ENCODE results near the gene ENG. TPM values are rescaled to one million over a fixed set of nuclear protein-coding genes. Genes with fewer than 3 reads are reported as not detected.
A peak's percentile ranks its signal among the peaks of the same experiment; 100 is the strongest.

The ENG gene
- total and polyA plus RNA-seq, 10 donors = 29.2 to 334 (median 222) TPM

- TF ChIP-seq POLR2A (IDR thresholded peaks at IDR 0.05) (no peak), CTCF (IDR thresholded peaks at IDR 0.05 in 8 of 11, conservative IDR thresholded peaks at IDR 0.05 in 3 of 11) (no peak), POLR2AphosphoS5 (IDR thresholded peaks at IDR 0.05) (peak in 1 of 3 donors; percentile 31)
- no peaks in the 10 kb centered on the region for H3K27me3 ChIP-seq (replicated peaks in 1 of 7)
- no peak overlapping the region for H3K4me3 ChIP-seq
- peaks cover 6 to 72% (median 59%) of the 10 kb centered on the region in 6 donors for H3K36me3 ChIP-seq
- H3K27ac ChIP-seq = peak overlapping the region in 6 of 8 donors; percentile 13 to 96 (median 53)
- peaks cover 26 to 100% (median 83%) of the 10 kb centered on the region in 6 donors for H3K4me1 ChIP-seq
- no peak for DNase-seq
- H3K9me3 ChIP-seq = no peaks in the 10 kb centered on the region
- WGBS, 5 donors = 67 to 83% (median 71%) methylated on average over 7 of the region's 7 CpGs
- intact Hi-C loops (cut with DNase I; ENCODE audit: low total_unique reads) = loop anchor here (10.0 kb wide), 1 partner anchor 72 kb away; no protein-coding TSS in a partner anchor
Observed at GRCh38 chr9:127792417-127793031, 61.9 kb downstream of the ENG start.

GRCh38 chr9:127791085-127791484, 63.4 kb downstream of the ENG start:
- peak overlapping the region in 5 of 8 donors; percentile 53 to 96 (median 76) for H3K27ac ChIP-seq
- no peak for TF ChIP-seq POLR2A (IDR thresholded peaks at IDR 0.05)
- TF ChIP-seq CTCF (IDR thresholded peaks at IDR 0.05 in 8 of 11, conservative IDR thresholded peaks at IDR 0.05 in 3 of 11) = no peak
- no peak for TF ChIP-seq POLR2AphosphoS5 (IDR thresholded peaks at IDR 0.05)
- peaks cover 22 to 99% (median 80%) of the 10 kb centered on the region in 6 donors for H3K4me1 ChIP-seq
- DNase-seq = no peak
- H3K4me3 ChIP-seq = no peak overlapping the region
- peaks cover 6 to 81% (median 65%) of the 10 kb centered on the region in 6 donors for H3K36me3 ChIP-seq
- H3K9me3 ChIP-seq = no peaks in the 10 kb centered on the region
- no peaks in the 10 kb centered on the region for H3K27me3 ChIP-seq (replicated peaks in 1 of 7)
- WGBS, 5 donors = 86 to 95% (median 90%) methylated on average over 4 of the region's 4 CpGs
- intact Hi-C loops (cut with DNase I; ENCODE audit: low total_unique reads) = loop anchor here (10.0 kb wide), 1 partner anchor 74 kb away; no protein-coding TSS in a partner anchor

GRCh38 chr9:127790094-127790855, 64.2 kb downstream of the ENG start:
- no peaks in the 10 kb centered on the region for H3K9me3 ChIP-seq
- no peak for DNase-seq
- WGBS, 5 donors = 75 to 85% (median 80%) methylated on average over 9 of the region's 9 CpGs
- H3K4me3 ChIP-seq = peak overlapping the region in 1 of 8 donors; percentile 11
- intact Hi-C loops (cut with DNase I; ENCODE audit: low total_unique reads) = loop anchor here (10.0 kb wide), 1 partner anchor 75 kb away; no protein-coding TSS in a partner anchor
- H3K4me1 ChIP-seq = peaks cover 16 to 91% (median 74%) of the 10 kb centered on the region in 6 donors
- H3K27ac ChIP-seq = peak overlapping the region in 6 of 8 donors; percentile 32 to 96 (median 75)
- H3K27me3 ChIP-seq (replicated peaks in 1 of 7) = no peaks in the 10 kb centered on the region
- peaks cover 6 to 81% (median 65%) of the 10 kb centered on the region in 6 donors for H3K36me3 ChIP-seq
- TF ChIP-seq POLR2A (IDR thresholded peaks at IDR 0.05) (no peak), POLR2AphosphoS5 (IDR thresholded peaks at IDR 0.05) (peak in 2 of 3 donors; percentile 19 to 29)

- 73 to 94% (median 84%) methylated on average over 16 to 25 of the region's 25 CpGs for WGBS, 5 donors
- peaks cover 24 to 89% (median 77%) of the 10 kb centered on the region in 6 donors for H3K4me1 ChIP-seq
- intact Hi-C loops (cut with DNase I; ENCODE audit: low total_unique reads) = loop anchor here (5.0 kb wide), 1 partner anchor 133 kb away; no protein-coding TSS in a partner anchor
- no peak for DNase-seq
- H3K9me3 ChIP-seq = no peaks in the 10 kb centered on the region
- no peak for TF ChIP-seq POLR2A (IDR thresholded peaks at IDR 0.05)
- no peak for TF ChIP-seq CTCF (IDR thresholded peaks at IDR 0.05 in 8 of 11, conservative IDR thresholded peaks at IDR 0.05 in 3 of 11)
- peak in 2 of 3 donors; percentile 63 to 76 for TF ChIP-seq POLR2AphosphoS5 (IDR thresholded peaks at IDR 0.05)
- H3K27ac ChIP-seq = peak overlapping the region in 6 of 8 donors; percentile 13 to 99 (median 86)
- no peaks in the 10 kb centered on the region for H3K27me3 ChIP-seq (replicated peaks in 1 of 7)
- peak overlapping the region in 1 of 8 donors; percentile 100 for H3K4me3 ChIP-seq
- peaks cover 6 to 76% (median 63%) of the 10 kb centered on the region in 6 donors for H3K36me3 ChIP-seq
Observed at GRCh38 chr9:127789179-127789578, 65.3 kb downstream of the ENG start.
